HG03045 (cell line): ENCODE results near the gene C14orf93.

ENCODE experiments used
- ATAC-seq: cut with Tn5 transposase; IDR thresholded peaks from one replicate; pipeline ENCODE4 v1.9.1; 2021; ENCODE audit warnings: mild to moderate bottlenecking, moderate library complexity; ENCODE audit not compliant: unreplicated experiment

Gene C14orf93

GRCh38 chr14:23047034-23047634 lies 37.2 kb upstream of the C14orf93 start:
- ATAC-seq: no peak

GRCh38 chr14:23045419-23046357 lies 35.7 kb upstream of the C14orf93 start:
- ATAC-seq: no peak

GRCh38 chr14:23044840-23045239 lies 34.9 kb upstream of the C14orf93 start:
- ATAC-seq: no peak

- no peak for ATAC-seq
Measured at GRCh38 chr14:23043754-23044153, 33.8 kb upstream of the C14orf93 start.

- ATAC-seq: no peak
Measured at GRCh38 chr14:23043145-23043544, 33.2 kb upstream of the C14orf93 start.

- ATAC-seq: no peak
Measured at GRCh38 chr14:23042162-23042965, 32.4 kb upstream of the C14orf93 start, which contains the start of gene PSMB11. Gene PSMB11 (plus strand): TSS chr14:23042212. CDS start chr14:23042226, 14 bp downstream.

GRCh38 chr14:23041729-23042128 lies 31.8 kb upstream of the C14orf93 start:
- ATAC-seq: no peak

- no peak for ATAC-seq
Measured at GRCh38 chr14:23040100-23040499, 30.2 kb upstream of the C14orf93 start.

- ATAC-seq: no peak
Measured at GRCh38 chr14:23035303-23036144, 25.6 kb upstream of the C14orf93 start.

GRCh38 chr14:23034498-23035302 lies 24.8 kb upstream of the C14orf93 start, which contains the start of gene PSMB5:
Gene PSMB5 (minus strand): TSS chr14:23034900. CDS start chr14:23034881, 19 bp downstream.
- peak; percentile 92 for ATAC-seq

GRCh38 chr14:23033801-23034497 lies 24.0 kb upstream of the C14orf93 start:
- no peak for ATAC-seq

GRCh38 chr14:23033251-23033727 lies 23.3 kb upstream of the C14orf93 start:
- ATAC-seq: no peak

- ATAC-seq: no peak
Measured at GRCh38 chr14:23030936-23031335, 21.0 kb upstream of the C14orf93 start.

- no peak for ATAC-seq
Measured at GRCh38 chr14:23028799-23029198, 18.9 kb upstream of the C14orf93 start.

- no peak for ATAC-seq
Measured at GRCh38 chr14:23025151-23025814, 15.3 kb upstream of the C14orf93 start.

- ATAC-seq: no peak
Measured at GRCh38 chr14:23024612-23025075, 14.7 kb upstream of the C14orf93 start.

- no peak for ATAC-seq
Measured at GRCh38 chr14:23023795-23024152, 13.8 kb upstream of the C14orf93 start.
